Neural cell (in vitro differentiated cells): ENCODE results near the gene KRTAP5-6. TPM values are rescaled to one million over a fixed set of nuclear protein-coding genes. Genes with fewer than 3 reads are reported as not detected.
"Not testable (repeated sequence)": the region's sequence is repeated elsewhere in the genome, so short reads cannot be mapped to it uniquely, and the experiment has no call there.

Experiments
- H2AFZ ChIP-seq: fragments of 200-600, 300-800 bp; sonication (generic), shearing (Covaris generic); 2 replicates; pipeline ENCODE4 v1.6.0; 2014; ENCODE audit warnings: low read depth, mild to moderate bottlenecking, antibody characterized with exemption, low read length, moderate library complexity
- H3F3A ChIP-seq: fragments of 200-600 bp; shearing (Covaris generic); 2 replicates; pipeline ENCODE4 v1.6.1; 2016; ENCODE audit warnings: mild to moderate bottlenecking, moderate library complexity, mixed read lengths, antibody characterized with exemption, low read length; ENCODE audit not compliant: insufficient read depth, poor library complexity, severe bottlenecking
- H3K27ac ChIP-seq: fragments of 200-600, 300-800 bp; sonication (generic), shearing (Covaris generic); 2 replicates; pipeline ENCODE4 v1.5.1; 2014; ENCODE audit warnings: mild to moderate bottlenecking, low read length, moderate library complexity
- H3K27me3 ChIP-seq: fragments of 300-800, 200-600 bp; sonication (generic), shearing (Covaris generic); 2 replicates; pipeline ENCODE4 v1.6.0; 2014; ENCODE audit warnings: mild to moderate bottlenecking, low read depth, low read length, moderate library complexity; ENCODE audit not compliant: insufficient read depth
- H3K36me3 ChIP-seq: fragments of 300-800, 200-600 bp; sonication (generic), shearing (Covaris generic); 2 replicates; pipeline ENCODE4 v1.5.1; 2014; ENCODE audit warnings: mild to moderate bottlenecking, antibody characterized with exemption, low read length, moderate library complexity; ENCODE audit not compliant: insufficient read depth
- H3K4me2 ChIP-seq: fragments of 300-800, 200-600 bp; sonication (generic), shearing (Covaris generic); 2 replicates; pipeline ENCODE4 v1.6.0; 2014; ENCODE audit warnings: mild to moderate bottlenecking, low read length
- H3K4me3 ChIP-seq: fragments of 300-800, 200-600 bp; sonication (generic), shearing (Covaris generic); 2 replicates; pipeline ENCODE4 v1.5.1; 2014; ENCODE audit warnings: mild to moderate bottlenecking, low read length, moderate library complexity
- H3K79me2 ChIP-seq: fragments of 200-600 bp; shearing (Covaris generic); replicated peaks from 2 replicates; pipeline ENCODE4 v1.6.0; 2014; ENCODE audit warnings: mild to moderate bottlenecking, low read length, moderate library complexity; ENCODE audit not compliant: insufficient read depth
- H3K9ac ChIP-seq: fragments of 300-800, 200-600 bp; sonication (generic), shearing (Covaris generic); 2 replicates; pipeline ENCODE4 v1.6.1; 2016; ENCODE audit warnings: mild to moderate bottlenecking, low read length, mixed read lengths
- H3K9me2 ChIP-seq: fragments of 200-600 bp; shearing (Covaris generic); 2 replicates; pipeline ENCODE4 v1.6.1; 2016; ENCODE audit warnings: mild to moderate bottlenecking, low read length, mixed read lengths; ENCODE audit not compliant: insufficient read depth
- H3K9me3 ChIP-seq: fragments of 200-600, 300-800 bp; sonication (generic), shearing (Covaris generic); 2 replicates; pipeline ENCODE4 v1.6.1; 2016; ENCODE audit warnings: mild to moderate bottlenecking, mixed run types, low read length, moderate library complexity, mixed read lengths
- H4K20me1 ChIP-seq: fragments of 200-600 bp; shearing (Covaris generic); 2 replicates; pipeline ENCODE4 v1.6.1; 2016; ENCODE audit warnings: mild to moderate bottlenecking, mixed run types; ENCODE audit not compliant: insufficient read depth
- EP300 ChIP-seq: fragments of 450-650 bp; conservative IDR thresholded peaks from 2 replicates; pipeline ENCODE4 v1.6.1; 2014; ENCODE audit warnings: antibody characterized with exemption, mild to moderate bottlenecking, moderate library complexity; ENCODE audit not compliant: poor library complexity, severe bottlenecking
- EZH2 ChIP-seq: fragments of 200-600, 300-800 bp; shearing (Covaris generic), sonication (generic); IDR thresholded peaks from 2 replicates; pipeline ENCODE4 v1.6.1; 2014; ENCODE audit warnings: antibody characterized with exemption, low read length, borderline replicate concordance, mild to moderate bottlenecking; ENCODE audit not compliant: insufficient read depth, poor library complexity, severe bottlenecking
- MXI1 ChIP-seq: fragments of 450-650 bp; conservative IDR thresholded peaks from 2 replicates; pipeline ENCODE4 v1.6.1; 2014; ENCODE audit warnings: antibody characterized with exemption, mild to moderate bottlenecking; ENCODE audit not compliant: poor library complexity, severe bottlenecking
- POLR2AphosphoS5 ChIP-seq: IDR thresholded peaks from 2 replicates; pipeline ENCODE4 v1.6.1; 2012
- RAD21 ChIP-seq: fragments of 450-650 bp; conservative IDR thresholded peaks from 2 replicates; pipeline ENCODE4 v1.6.1; 2014; ENCODE audit warnings: antibody characterized with exemption, mild to moderate bottlenecking, moderate library complexity
- SMC3 ChIP-seq: fragments of 450-650 bp; conservative IDR thresholded peaks from 2 replicates; pipeline ENCODE4 v1.6.1; 2014; ENCODE audit warnings: antibody characterized with exemption, mild to moderate bottlenecking, moderate library complexity; ENCODE audit not compliant: poor library complexity
- TAF1 ChIP-seq: IDR thresholded peaks from 2 replicates; pipeline ENCODE4 v1.6.1; 2012; ENCODE audit warnings: low read depth
- polyA plus RNA-seq: library from polyadenylated mRNA; depleted of rRNA; stranded (reverse); fragments of >200 nt; gene quantifications from 2 replicates; pipeline ENCODE4 v1.2.3, GENCODE V29; 2014
- TF ChIP-seq, protein P1 (sequence below): fragments of 450-650 bp; IDR thresholded peaks from 2 replicates; pipeline ENCODE4 v1.5.1; 2014; ENCODE audit warnings: antibody characterized with exemption, mild to moderate bottlenecking, moderate library complexity; ENCODE audit not compliant: poor library complexity, severe bottlenecking
- TF ChIP-seq, protein P2 (sequence below): IDR thresholded peaks from 2 replicates; pipeline ENCODE4 v1.6.1; 2012; ENCODE audit warnings: borderline replicate concordance

KRTAP5-6 gene
- polyA plus RNA-seq, 1 donor from 2014 or later = not detected

DNA sequence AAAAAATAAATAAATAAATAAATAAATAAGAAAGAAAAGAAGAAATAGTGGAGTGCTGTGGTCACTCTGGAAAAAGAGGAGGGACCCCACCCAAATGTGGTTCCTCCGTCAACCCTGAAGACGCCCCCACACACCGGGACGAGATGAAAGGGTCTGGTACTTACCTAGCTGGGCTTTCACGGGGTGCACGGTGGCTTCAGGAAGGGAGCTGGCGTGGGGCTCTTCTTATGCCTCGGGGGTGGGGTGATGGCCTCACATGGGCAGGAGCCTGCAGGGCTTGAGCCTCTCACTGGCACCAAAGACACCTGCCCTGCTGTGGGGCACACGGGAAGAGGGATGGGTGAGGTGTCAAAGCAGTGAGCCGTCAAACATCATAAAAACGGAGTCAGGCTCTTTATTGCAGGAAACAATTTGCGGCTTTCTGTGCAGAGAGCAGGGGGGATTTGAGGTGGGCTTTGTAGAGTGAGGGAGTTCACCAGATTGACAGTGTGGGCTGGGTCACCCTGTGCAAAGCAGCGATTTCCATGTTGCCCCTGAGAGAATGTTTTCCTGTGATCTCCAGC lies 28.0 kb upstream of the KRTAP5-6 start:
- Histone ChIP-seq H3K9me2 (no peaks in the 10 kb centered on the region), H3K79me2 (no peaks in the 10 kb centered on the region), H3F3A (no peaks in the 10 kb centered on the region), H3K27me3 (no peaks in the 10 kb centered on the region), H3K4me3 (no peak overlapping the region), H3K9ac (no peak overlapping the region), H3K27ac (no peak overlapping the region), H3K4me2 (no peak overlapping the region), H3K9me3 (no peaks in the 10 kb centered on the region), H2AFZ (no peak overlapping the region), H4K20me1 (no peaks in the 10 kb centered on the region), H3K36me3 (no peaks in the 10 kb centered on the region)
- TF ChIP-seq EZH2 (no peak), SMC3 (no peak), EP300 (no peak), TAF1 (no peak), RAD21 (no peak), POLR2AphosphoS5 (no peak), MXI1 (no peak)
- TF ChIP-seq, protein P1, sequence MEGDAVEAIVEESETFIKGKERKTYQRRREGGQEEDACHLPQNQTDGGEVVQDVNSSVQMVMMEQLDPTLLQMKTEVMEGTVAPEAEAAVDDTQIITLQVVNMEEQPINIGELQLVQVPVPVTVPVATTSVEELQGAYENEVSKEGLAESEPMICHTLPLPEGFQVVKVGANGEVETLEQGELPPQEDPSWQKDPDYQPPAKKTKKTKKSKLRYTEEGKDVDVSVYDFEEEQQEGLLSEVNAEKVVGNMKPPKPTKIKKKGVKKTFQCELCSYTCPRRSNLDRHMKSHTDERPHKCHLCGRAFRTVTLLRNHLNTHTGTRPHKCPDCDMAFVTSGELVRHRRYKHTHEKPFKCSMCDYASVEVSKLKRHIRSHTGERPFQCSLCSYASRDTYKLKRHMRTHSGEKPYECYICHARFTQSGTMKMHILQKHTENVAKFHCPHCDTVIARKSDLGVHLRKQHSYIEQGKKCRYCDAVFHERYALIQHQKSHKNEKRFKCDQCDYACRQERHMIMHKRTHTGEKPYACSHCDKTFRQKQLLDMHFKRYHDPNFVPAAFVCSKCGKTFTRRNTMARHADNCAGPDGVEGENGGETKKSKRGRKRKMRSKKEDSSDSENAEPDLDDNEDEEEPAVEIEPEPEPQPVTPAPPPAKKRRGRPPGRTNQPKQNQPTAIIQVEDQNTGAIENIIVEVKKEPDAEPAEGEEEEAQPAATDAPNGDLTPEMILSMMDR = no peak
- TF ChIP-seq, protein P2, sequence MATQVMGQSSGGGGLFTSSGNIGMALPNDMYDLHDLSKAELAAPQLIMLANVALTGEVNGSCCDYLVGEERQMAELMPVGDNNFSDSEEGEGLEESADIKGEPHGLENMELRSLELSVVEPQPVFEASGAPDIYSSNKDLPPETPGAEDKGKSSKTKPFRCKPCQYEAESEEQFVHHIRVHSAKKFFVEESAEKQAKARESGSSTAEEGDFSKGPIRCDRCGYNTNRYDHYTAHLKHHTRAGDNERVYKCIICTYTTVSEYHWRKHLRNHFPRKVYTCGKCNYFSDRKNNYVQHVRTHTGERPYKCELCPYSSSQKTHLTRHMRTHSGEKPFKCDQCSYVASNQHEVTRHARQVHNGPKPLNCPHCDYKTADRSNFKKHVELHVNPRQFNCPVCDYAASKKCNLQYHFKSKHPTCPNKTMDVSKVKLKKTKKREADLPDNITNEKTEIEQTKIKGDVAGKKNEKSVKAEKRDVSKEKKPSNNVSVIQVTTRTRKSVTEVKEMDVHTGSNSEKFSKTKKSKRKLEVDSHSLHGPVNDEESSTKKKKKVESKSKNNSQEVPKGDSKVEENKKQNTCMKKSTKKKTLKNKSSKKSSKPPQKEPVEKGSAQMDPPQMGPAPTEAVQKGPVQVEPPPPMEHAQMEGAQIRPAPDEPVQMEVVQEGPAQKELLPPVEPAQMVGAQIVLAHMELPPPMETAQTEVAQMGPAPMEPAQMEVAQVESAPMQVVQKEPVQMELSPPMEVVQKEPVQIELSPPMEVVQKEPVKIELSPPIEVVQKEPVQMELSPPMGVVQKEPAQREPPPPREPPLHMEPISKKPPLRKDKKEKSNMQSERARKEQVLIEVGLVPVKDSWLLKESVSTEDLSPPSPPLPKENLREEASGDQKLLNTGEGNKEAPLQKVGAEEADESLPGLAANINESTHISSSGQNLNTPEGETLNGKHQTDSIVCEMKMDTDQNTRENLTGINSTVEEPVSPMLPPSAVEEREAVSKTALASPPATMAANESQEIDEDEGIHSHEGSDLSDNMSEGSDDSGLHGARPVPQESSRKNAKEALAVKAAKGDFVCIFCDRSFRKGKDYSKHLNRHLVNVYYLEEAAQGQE = no peak

DNA sequence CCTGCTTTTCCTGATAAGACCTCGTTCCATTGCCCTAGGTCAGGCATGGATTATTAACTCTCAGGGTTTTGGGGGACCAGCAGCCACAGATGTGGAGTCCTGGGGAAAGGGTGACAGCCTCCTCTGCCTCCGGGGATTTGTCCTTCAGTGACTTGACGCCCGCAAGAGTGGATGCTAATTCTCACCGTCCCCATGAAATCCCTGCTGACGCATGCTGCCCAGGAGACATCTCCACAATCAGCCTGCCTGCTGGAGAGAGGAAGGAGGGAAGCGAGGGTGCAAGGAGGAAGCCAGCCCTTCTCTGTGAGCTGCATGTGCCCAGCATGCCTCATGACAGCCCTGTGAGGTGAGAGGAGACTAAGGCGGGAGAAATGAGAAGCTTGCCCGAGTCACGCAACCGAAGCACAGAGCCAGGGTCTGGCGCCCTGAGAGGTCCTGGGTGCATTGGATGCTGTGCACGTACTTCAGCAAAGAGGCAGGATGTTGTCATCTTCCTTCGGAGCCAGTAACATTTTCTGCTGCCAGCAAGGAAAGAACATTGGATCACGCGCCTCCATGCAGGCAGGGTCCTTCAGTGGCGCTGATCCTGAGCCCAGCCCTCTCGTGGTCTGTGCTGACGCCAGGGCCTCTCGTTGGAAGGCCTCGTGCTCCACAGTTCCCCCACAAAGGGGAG lies 27.3 kb upstream of the KRTAP5-6 start:
- Histone ChIP-seq H3K79me2 (no peaks in the 10 kb centered on the region), H3K27ac (no peak overlapping the region), H3K9me3 (no peaks in the 10 kb centered on the region), H3K27me3 (no peaks in the 10 kb centered on the region), H3F3A (no peaks in the 10 kb centered on the region), H3K4me3 (no peak overlapping the region), H3K4me2 (no peak overlapping the region), H2AFZ (no peak overlapping the region), H4K20me1 (no peaks in the 10 kb centered on the region), H3K36me3 (no peaks in the 10 kb centered on the region), H3K9ac (no peak overlapping the region), H3K9me2 (no peaks in the 10 kb centered on the region)
- TF ChIP-seq RAD21 (no peak), SMC3 (no peak), MXI1 (no peak), POLR2AphosphoS5 (no peak), EP300 (no peak), EZH2 (no peak), TAF1 (no peak)
- TF ChIP-seq, protein P2 = no peak
- TF ChIP-seq, protein P1 = no peak

DNA sequence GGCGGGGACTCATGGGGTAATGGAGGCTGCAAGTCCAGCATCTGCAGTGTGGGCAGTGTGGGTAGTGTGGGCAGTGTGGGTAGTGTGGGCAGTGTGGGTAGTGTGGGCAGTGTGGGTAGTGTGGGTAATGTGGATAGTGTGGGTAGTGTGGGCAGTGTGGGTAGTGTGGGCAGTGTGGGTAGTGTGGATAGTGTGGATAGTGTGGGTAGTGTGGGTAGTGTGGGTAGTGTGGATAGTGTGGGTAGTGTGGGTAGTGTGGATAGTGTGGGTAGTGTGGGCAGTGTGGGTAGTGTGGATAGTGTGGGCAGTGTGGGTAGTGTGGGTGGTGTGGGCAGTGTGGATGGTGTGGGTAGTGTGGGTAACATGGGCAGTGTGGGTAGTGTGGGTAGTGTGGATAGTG lies 26.5 kb upstream of the KRTAP5-6 start:
- not testable (repeated sequence) for H3K9ac ChIP-seq, H3K36me3 ChIP-seq, H3K9me3 ChIP-seq, H3K4me2 ChIP-seq, H3K27ac ChIP-seq, H3K4me3 ChIP-seq, H4K20me1 ChIP-seq, H3F3A ChIP-seq, H3K27me3 ChIP-seq, H2AFZ ChIP-seq, H3K9me2 ChIP-seq, H3K79me2 ChIP-seq
